Measurements from ENCODE around the gene TMCC1.
"Not testable (repeated sequence)": the region's sequence is repeated elsewhere in the genome, so short reads cannot be mapped to it uniquely, and the experiment has no call there.

The TMCC1 gene

GRCh38 chr3:129892486-129892856, 1.0 kb downstream of the TMCC1 start:
- DNase-seq, result no peak

GRCh38 chr3:129890891-129891290, 2.6 kb downstream of the TMCC1 start:
- no peak for DNase-seq

GRCh38 chr3:129890125-129890524, 3.4 kb downstream of the TMCC1 start:
- no peak for DNase-seq

- peak; percentile 94 for DNase-seq
Observed at GRCh38 chr3:129888771-129889170, 4.7 kb downstream of the TMCC1 start.

GRCh38 chr3:129881261-129881660, 12.2 kb downstream of the TMCC1 start:
- no peak for DNase-seq

GRCh38 chr3:129878355-129878754, 15.2 kb downstream of the TMCC1 start:
- no peak for DNase-seq

GRCh38 chr3:129874479-129874878, 19.0 kb downstream of the TMCC1 start:
- DNase-seq, result not testable (repeated sequence)

GRCh38 chr3:129868912-129869311, 24.6 kb downstream of the TMCC1 start:
- no peak for DNase-seq

GRCh38 chr3:129867506-129868124, 25.9 kb downstream of the TMCC1 start:
- no peak for DNase-seq

- DNase-seq, result no peak
Observed at GRCh38 chr3:129865806-129866205, 27.7 kb downstream of the TMCC1 start.

- no peak for DNase-seq
Observed at GRCh38 chr3:129864519-129864918, 29.0 kb downstream of the TMCC1 start.

GRCh38 chr3:129859272-129859671, 34.2 kb downstream of the TMCC1 start:
- no peak for DNase-seq

- no peak for DNase-seq
Observed at GRCh38 chr3:129857899-129858298, 35.6 kb downstream of the TMCC1 start.

- DNase-seq, result not testable (repeated sequence)
Observed at GRCh38 chr3:129856790-129857189, 36.7 kb downstream of the TMCC1 start.

GRCh38 chr3:129855832-129856419, 37.6 kb downstream of the TMCC1 start:
- DNase-seq, result peak; percentile 45

GRCh38 chr3:129855170-129855831, 38.2 kb downstream of the TMCC1 start:
- DNase-seq, result no peak

- no peak for DNase-seq
Observed at GRCh38 chr3:129854460-129854859, 39.1 kb downstream of the TMCC1 start.

- DNase-seq, result no peak
Observed at GRCh38 chr3:129845956-129846355, 47.6 kb downstream of the TMCC1 start.

- no peak for DNase-seq
Observed at GRCh38 chr3:129840707-129841360, 52.7 kb downstream of the TMCC1 start.

GRCh38 chr3:129838086-129838485, 55.4 kb downstream of the TMCC1 start:
- no peak for DNase-seq

GRCh38 chr3:129837065-129837642, 56.4 kb downstream of the TMCC1 start:
- no peak for DNase-seq

GRCh38 chr3:129836381-129837064, 57.0 kb downstream of the TMCC1 start:
- DNase-seq, result no peak

GRCh38 chr3:129835198-129835597, 58.3 kb downstream of the TMCC1 start:
- DNase-seq, result no peak
